Endodermal cell (in vitro differentiated cells): Measurements from ENCODE around the gene SCAND1. TPM values are rescaled to one million over a fixed set of nuclear protein-coding genes. Genes with fewer than 3 reads are reported as not detected.
"Not testable (repeated sequence)": the region's sequence is repeated elsewhere in the genome, so short reads cannot be mapped to it uniquely, and the experiment has no call there.

Source experiments
- DNase-seq: peaks from one replicate; pipeline ENCODE4 v3.0.0-alpha.2; 2017
- H3K27ac ChIP-seq: 2 replicates; pipeline ENCODE4 v1.5.1; 2013; ENCODE audit warnings: mild to moderate bottlenecking, low read depth, low read length, moderate library complexity
- H3K27me3 ChIP-seq: 2 replicates; pipeline ENCODE4 v1.6.1; 2013; ENCODE audit warnings: mild to moderate bottlenecking, low read length, moderate library complexity; ENCODE audit not compliant: insufficient read depth, control insufficient read depth, poor library complexity, severe bottlenecking
- H3K36me3 ChIP-seq: 2 replicates; pipeline ENCODE4 v1.7.0; 2013; ENCODE audit warnings: mild to moderate bottlenecking, low read length, moderate library complexity; ENCODE audit not compliant: control insufficient read depth, insufficient read depth
- H3K4me1 ChIP-seq: one replicate; pipeline ENCODE4 v1.7.0; 2013; ENCODE audit warnings: low read length; ENCODE audit not compliant: control insufficient read depth, insufficient read depth
- H3K4me3 ChIP-seq: 2 replicates; pipeline ENCODE4 v1.5.1; 2013; ENCODE audit warnings: mild to moderate bottlenecking, low read length, moderate library complexity
- H3K9ac ChIP-seq: 2 replicates; pipeline ENCODE4 v1.6.1; 2013; ENCODE audit warnings: mild to moderate bottlenecking, low read length, moderate library complexity; ENCODE audit not compliant: poor library complexity, severe bottlenecking; ENCODE audit errors: extremely low read depth
- H3K9me3 ChIP-seq: 2 replicates; pipeline ENCODE4 v1.6.1; 2013; ENCODE audit warnings: mild to moderate bottlenecking, low read length, moderate library complexity; ENCODE audit not compliant: control insufficient read depth
- H3K27ac Mint-ChIP-seq: 2 replicates; pipeline ENCODE4 v1.8.0; 2020; ENCODE audit warnings: mixed read lengths
- H3K27me3 Mint-ChIP-seq: 2 replicates; pipeline ENCODE4 v1.8.0; 2021; ENCODE audit warnings: mild to moderate bottlenecking, mixed read lengths; ENCODE audit not compliant: insufficient read depth
- H3K36me3 Mint-ChIP-seq: 2 replicates; pipeline ENCODE4 v1.8.0; 2020; ENCODE audit warnings: low read depth, mixed read lengths
- H3K4me1 Mint-ChIP-seq: 2 replicates; pipeline ENCODE4 v1.8.0; 2020; ENCODE audit warnings: mixed read lengths
- H3K4me3 Mint-ChIP-seq: 2 replicates; pipeline ENCODE4 v1.8.0; 2020; ENCODE audit warnings: mild to moderate bottlenecking, moderate library complexity, mixed read lengths
- H3K9me3 Mint-ChIP-seq: 2 replicates; pipeline ENCODE4 v1.8.0; 2020; ENCODE audit warnings: mild to moderate bottlenecking, mixed read lengths
- WGBS, 2 experiments: methylation state at CpG; one replicate each; pipeline versions ENCODE4 v1.1.5 to v1.1.7; 2013; ENCODE audit warnings: missing lambda C conversion rate in 2 of 2, mixed read lengths in 1 of 2; ENCODE audit not compliant: insufficient coverage in 1 of 2, insufficient read length in 1 of 2; 5-methylcytosine and 5-hydroxymethylcytosine counted together
- total RNA-seq, 2 donors: library from RNA; stranded (reverse); fragmentation: NEBNext Ultra II Directional in 1 of 2; extraction: Animal tissue kit (Norgen Biotek cat#: 25700) in 1 of 2; gene quantifications; 2 replicates in 1 of 2; 3 replicates in 1 of 2; pipeline ENCODE4 v1.2.1, GENCODE V29; 2021
- TF ChIP-seq, protein P1 (sequence below): fragments of 200-600 bp; sonication (generic); conservative IDR thresholded peaks from 2 replicates; pipeline ENCODE4 v1.5.0; 2021; ENCODE audit warnings: antibody characterized with exemption, mild to moderate bottlenecking

The SCAND1 gene
- total RNA-seq, 2 donors from 2014 or later, result 56.3 to 59.5 TPM

DNA sequence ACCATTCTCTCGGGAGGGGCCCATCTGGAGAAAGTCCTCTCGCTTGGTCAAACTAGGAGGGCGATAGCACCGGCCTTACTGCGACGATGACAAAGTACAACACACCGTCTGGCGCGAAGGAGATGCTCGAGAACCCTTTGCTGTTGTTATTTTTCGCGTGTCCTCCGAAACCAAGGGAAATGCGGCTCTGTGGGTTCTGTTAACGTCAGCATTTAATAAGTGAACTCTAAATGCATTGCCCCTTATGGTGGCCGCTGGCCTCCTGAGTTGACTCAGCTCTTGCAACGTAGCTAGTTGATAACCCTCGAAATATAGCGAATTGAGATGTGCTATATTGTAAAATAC lies 577 bp upstream of the SCAND1 start:
- peaks cover 2% of the 10 kb centered on the region for H3K36me3 Mint-ChIP-seq
- Histone ChIP-seq H3K9ac (peak overlapping the region; percentile 96), H3K27me3 (peaks cover 1% of the 10 kb centered on the region), H3K4me3 (peak overlapping the region; percentile 94), H3K4me1 (no peaks in the 10 kb centered on the region), H3K36me3 (peaks cover 6% of the 10 kb centered on the region), H3K27ac (peak overlapping the region; percentile 10), H3K9me3 (no peaks in the 10 kb centered on the region)
- 11% methylated on average over 18 to 19 of the region's 19 CpGs for WGBS, 2 experiments
- H3K27ac Mint-ChIP-seq, result peak overlapping the region; percentile 99
- H3K9me3 Mint-ChIP-seq, result no peaks in the 10 kb centered on the region
- no peak for DNase-seq
- H3K27me3 Mint-ChIP-seq, result peaks cover 23% of the 10 kb centered on the region
- TF ChIP-seq, protein P1, sequence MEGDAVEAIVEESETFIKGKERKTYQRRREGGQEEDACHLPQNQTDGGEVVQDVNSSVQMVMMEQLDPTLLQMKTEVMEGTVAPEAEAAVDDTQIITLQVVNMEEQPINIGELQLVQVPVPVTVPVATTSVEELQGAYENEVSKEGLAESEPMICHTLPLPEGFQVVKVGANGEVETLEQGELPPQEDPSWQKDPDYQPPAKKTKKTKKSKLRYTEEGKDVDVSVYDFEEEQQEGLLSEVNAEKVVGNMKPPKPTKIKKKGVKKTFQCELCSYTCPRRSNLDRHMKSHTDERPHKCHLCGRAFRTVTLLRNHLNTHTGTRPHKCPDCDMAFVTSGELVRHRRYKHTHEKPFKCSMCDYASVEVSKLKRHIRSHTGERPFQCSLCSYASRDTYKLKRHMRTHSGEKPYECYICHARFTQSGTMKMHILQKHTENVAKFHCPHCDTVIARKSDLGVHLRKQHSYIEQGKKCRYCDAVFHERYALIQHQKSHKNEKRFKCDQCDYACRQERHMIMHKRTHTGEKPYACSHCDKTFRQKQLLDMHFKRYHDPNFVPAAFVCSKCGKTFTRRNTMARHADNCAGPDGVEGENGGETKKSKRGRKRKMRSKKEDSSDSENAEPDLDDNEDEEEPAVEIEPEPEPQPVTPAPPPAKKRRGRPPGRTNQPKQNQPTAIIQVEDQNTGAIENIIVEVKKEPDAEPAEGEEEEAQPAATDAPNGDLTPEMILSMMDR, result no peak
- peak overlapping the region; percentile 89 for H3K4me3 Mint-ChIP-seq
- H3K4me1 Mint-ChIP-seq, result peaks cover 9% of the 10 kb centered on the region

DNA sequence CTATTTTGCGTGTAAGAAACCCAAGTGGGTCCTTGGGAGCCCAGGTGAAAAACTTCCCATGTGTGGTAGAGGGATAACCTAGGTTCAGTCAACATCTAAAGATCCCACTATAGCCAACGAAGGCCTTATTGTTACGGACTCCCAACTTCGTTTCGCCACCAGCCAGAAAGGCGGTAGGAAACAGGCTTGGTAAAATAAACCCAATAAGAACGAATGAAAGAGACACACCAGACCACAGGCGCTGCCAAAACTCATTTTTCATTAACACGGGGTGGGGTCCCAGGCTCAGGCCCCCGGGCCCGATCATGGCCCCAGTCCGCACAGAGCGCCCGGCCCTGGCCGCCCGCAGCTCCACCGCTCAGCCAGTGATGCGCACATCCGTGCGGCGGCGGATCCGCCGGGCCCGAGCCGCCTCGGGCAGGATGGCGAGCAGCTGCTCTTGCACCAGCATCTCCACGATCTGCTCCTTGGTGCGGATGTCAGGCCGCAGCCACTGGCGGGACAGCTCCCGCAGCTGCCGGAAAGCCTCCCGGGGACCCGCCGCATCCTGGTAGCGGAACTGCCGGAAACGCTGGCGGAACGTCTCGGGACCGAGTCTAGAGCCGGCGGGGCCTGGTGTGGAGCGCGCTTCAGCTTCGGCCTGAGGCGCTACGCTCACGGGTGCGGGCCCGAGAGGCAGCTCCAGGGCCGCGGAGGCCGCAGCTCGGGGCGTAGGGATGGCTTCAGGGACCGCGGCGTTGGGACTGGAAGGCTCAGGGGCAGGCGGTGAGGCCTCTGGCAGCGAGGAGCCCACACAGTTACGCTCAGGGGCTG lies 709 bp downstream of the SCAND1 start:
- peaks cover 8% of the 10 kb centered on the region for H3K36me3 Mint-ChIP-seq
- H3K36me3 ChIP-seq, result peaks cover 16% of the 10 kb centered on the region

DNA sequence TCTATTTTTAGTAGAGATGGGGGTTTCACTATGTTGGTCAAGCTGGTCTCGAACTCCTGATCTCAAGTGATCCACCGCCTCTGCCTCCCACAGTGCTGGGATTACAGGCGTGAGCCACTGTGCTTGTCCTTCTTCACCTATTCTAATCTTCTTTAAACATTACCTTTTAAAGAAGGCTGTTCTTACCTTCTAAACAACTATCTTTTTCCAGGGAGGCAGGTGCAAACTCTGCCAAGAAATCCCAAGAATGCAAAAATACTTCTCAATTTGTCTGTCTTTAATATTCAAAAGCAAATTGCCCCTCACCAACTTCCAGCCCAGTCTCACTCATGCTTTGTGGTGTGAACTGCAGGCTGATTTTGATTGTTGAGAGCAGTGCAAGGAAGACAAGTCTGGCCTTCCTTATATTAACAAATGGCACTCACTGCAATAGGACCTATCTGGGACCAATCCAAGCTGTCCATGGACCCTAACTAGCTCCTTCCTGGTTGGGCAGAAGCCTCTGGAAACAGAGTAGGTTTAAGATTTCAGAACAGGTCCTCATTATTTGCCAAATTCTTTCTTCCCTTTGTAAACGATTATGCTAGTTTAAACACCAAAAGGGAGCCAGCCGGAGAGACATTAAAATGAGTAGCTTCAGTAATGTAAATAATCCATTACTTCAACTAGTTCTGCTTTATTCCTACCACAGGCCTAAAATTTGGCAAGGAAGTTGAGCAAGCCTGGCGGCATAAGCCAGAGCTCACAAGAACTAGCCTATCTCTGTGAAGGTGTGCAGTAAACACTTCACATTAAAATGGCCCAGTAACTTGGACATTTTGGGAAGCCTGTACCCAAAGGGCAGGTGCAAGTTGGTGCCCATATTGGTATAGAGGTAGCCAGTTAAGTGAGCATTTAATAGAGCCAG lies 1.6 kb downstream of the SCAND1 start:
- Mint-ChIP-seq H3K27ac (peak overlapping the region; percentile 97), H3K4me3 (peak overlapping the region; percentile 89), H3K9me3 (no peaks in the 10 kb centered on the region), H3K27me3 (peaks cover 12% of the 10 kb centered on the region), H3K36me3 (peaks cover 16% of the 10 kb centered on the region), H3K4me1 (peaks cover 9% of the 10 kb centered on the region)
- TF ChIP-seq, protein P1, result no peak
- peak overlapping the region; percentile 96 for H3K9ac ChIP-seq
- WGBS, 2 experiments, result 73 to 90% methylated on average over 4 to 6 of the region's 6 CpGs
- H3K4me1 ChIP-seq, result no peaks in the 10 kb centered on the region
- DNase-seq, result no peak
- H3K4me3 ChIP-seq, result peak overlapping the region; percentile 94
- peaks cover 24% of the 10 kb centered on the region for H3K36me3 ChIP-seq
- H3K27ac ChIP-seq, result peak overlapping the region; percentile 98
- H3K27me3 ChIP-seq, result no peaks in the 10 kb centered on the region
- no peaks in the 10 kb centered on the region for H3K9me3 ChIP-seq

More for the DNA sequence above, 709 bp downstream of the SCAND1 start:
- H3K9me3 ChIP-seq, result no peaks in the 10 kb centered on the region
- TF ChIP-seq, protein P1, result no peak
- H3K27me3 ChIP-seq, result no peaks in the 10 kb centered on the region
- H3K27ac ChIP-seq, result peak overlapping the region; percentile 98
- Mint-ChIP-seq H3K27ac (peak overlapping the region; percentile 97), H3K9me3 (no peaks in the 10 kb centered on the region), H3K4me1 (peaks cover 9% of the 10 kb centered on the region), H3K27me3 (peaks cover 15% of the 10 kb centered on the region), H3K4me3 (peak overlapping the region; percentile 89)
- DNase-seq, result peak; percentile 77
- peak overlapping the region; percentile 96 for H3K9ac ChIP-seq
- WGBS, 2 experiments, result 1 to 2% methylated on average over 44 to 65 of the region's 65 CpGs
- peak overlapping the region; percentile 94 for H3K4me3 ChIP-seq
- no peaks in the 10 kb centered on the region for H3K4me1 ChIP-seq

DNA sequence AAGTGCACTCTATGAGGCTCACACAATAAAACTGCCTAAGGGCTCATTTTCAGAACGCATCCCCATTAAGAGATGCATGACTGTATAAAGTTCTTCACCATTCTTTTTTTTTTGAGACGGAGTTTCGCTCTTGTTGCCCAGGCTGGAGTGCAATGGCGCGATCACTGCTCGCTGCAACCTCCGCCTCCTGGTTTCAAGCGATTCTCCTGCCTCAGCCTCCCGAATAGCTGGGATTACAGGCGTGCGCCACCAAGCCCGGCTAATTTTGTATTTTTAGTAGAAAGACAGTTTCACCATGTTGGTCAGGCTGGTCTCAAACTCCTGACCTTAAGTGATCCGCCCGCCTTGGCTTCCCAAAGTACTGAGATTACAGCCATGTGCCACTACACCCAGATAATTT lies 2.2 kb downstream of the SCAND1 start:
- H3K36me3 Mint-ChIP-seq, result peaks cover 23% of the 10 kb centered on the region
- peak overlapping the region; percentile 75 for H3K27ac Mint-ChIP-seq
- not testable (repeated sequence) for H3K4me3 Mint-ChIP-seq, H3K27me3 ChIP-seq, H3K9me3 Mint-ChIP-seq, H3K27ac ChIP-seq, H3K9me3 ChIP-seq, DNase-seq, H3K4me1 ChIP-seq, H3K27me3 Mint-ChIP-seq, H3K9ac ChIP-seq
- Histone ChIP-seq H3K4me3 (peak overlapping the region; percentile 94), H3K36me3 (peaks cover 28% of the 10 kb centered on the region)
- H3K4me1 Mint-ChIP-seq, result peaks cover 11% of the 10 kb centered on the region
- WGBS, 2 experiments, result 94 to 96% methylated on average over 12 to 14 of the region's 14 CpGs
